Measurements from ENCODE around the gene TRRAP. TPM values are rescaled to one million over a fixed set of nuclear protein-coding genes. Genes with fewer than 3 reads are reported as not detected.

TRRAP gene
- total RNA-seq, 2 donors from 2014 or later, result 23.4 to 24.3 TPM

DNA sequence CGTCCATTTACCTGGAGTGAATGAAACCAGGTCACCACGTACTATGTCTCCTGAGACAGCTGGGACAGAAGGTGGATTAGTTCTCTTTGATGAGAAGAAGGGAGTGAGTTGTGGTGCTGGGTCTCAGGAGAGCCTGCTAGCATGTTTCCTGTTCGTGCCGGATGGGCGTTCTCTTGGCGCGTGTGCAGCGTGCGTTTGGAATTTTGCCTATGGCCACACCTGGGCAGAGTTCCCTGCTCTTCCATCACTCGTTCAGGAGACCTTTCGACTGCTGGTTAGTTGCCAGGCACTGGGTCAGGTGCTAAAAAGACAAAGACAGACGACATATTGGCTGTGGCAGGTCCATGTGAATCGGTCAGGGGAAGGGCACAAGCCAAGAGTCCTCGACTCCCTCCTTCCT lies 90.3 kb downstream of the TRRAP start:
- H3K4me1 ChIP-seq, result no peaks in the 10 kb centered on the region
- no peak overlapping the region for H3K27ac ChIP-seq
- H3K4me3 ChIP-seq, result no peak overlapping the region
- no peak for DNase-seq (ENCODE audit: low spot score)
- TF ChIP-seq CTCF (IDR thresholded peaks at IDR 0.05), result no peak
- no peaks in the 10 kb centered on the region for H3K9me3 ChIP-seq
- H3K27me3 ChIP-seq, result no peaks in the 10 kb centered on the region
- peaks cover 96% of the 10 kb centered on the region for H3K36me3 ChIP-seq

GRCh38 chr7:98969386-98969785 lies 91.1 kb downstream of the TRRAP start:
- H3K4me3 ChIP-seq, result no peak overlapping the region
- TF ChIP-seq CTCF (IDR thresholded peaks at IDR 0.05), result no peak
- H3K27me3 ChIP-seq, result no peaks in the 10 kb centered on the region
- no peaks in the 10 kb centered on the region for H3K4me1 ChIP-seq
- no peak overlapping the region for H3K27ac ChIP-seq
- DNase-seq (ENCODE audit: low spot score), result no peak
- no peaks in the 10 kb centered on the region for H3K9me3 ChIP-seq
- H3K36me3 ChIP-seq, result peaks cover 94% of the 10 kb centered on the region

DNA sequence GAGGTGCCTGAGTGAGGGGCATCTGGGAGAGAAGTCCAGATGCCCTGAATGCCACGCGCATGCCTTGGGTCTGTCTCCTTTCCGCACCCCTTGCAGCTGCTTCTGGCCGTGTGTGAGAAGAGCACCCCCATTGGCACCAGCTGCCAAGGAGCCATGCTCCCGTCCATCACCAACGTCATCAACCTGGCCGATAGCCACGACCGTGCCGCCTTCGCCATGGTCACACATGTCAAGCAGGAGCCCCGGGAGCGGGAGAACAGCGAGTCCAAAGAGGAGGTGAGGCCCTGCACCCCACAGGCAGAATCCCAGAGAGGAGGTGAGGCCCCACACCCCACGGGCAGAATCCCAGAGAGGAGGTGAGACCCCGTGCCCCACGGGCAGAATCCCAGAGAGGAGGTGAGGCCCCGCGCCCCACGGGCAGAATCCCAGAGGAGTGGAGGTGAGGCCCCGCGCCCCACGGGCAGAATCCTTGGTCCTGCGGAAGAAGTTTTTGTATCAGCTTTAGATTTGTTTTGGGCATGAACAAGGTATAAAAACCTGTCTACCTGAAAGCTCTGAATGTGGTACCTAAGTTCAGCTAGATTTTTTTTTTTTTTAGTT lies 91.8 kb downstream of the TRRAP start:
- no peak for TF ChIP-seq CTCF (IDR thresholded peaks at IDR 0.05)
- DNase-seq (ENCODE audit: low spot score), result no peak
- peaks cover 86% of the 10 kb centered on the region for H3K36me3 ChIP-seq

GRCh38 chr7:98970805-98971204 lies 92.5 kb downstream of the TRRAP start:
- Histone ChIP-seq H3K4me1 (no peaks in the 10 kb centered on the region), H3K27me3 (no peaks in the 10 kb centered on the region), H3K4me3 (no peak overlapping the region), H3K27ac (no peak overlapping the region), H3K9me3 (no peaks in the 10 kb centered on the region), H3K36me3 (peaks cover 80% of the 10 kb centered on the region)
- TF ChIP-seq CTCF (IDR thresholded peaks at IDR 0.05), result no peak
- DNase-seq (ENCODE audit: low spot score), result no peak

More for the DNA sequence above, 91.8 kb downstream of the TRRAP start:
- Histone ChIP-seq H3K27ac (no peak overlapping the region), H3K27me3 (no peaks in the 10 kb centered on the region), H3K4me1 (no peaks in the 10 kb centered on the region), H3K4me3 (no peak overlapping the region), H3K9me3 (no peaks in the 10 kb centered on the region)

GRCh38 chr7:98974205-98974604 lies 95.9 kb downstream of the TRRAP start:
- no peak for TF ChIP-seq CTCF (IDR thresholded peaks at IDR 0.05)
- H3K4me3 ChIP-seq, result no peak overlapping the region
- DNase-seq (ENCODE audit: low spot score), result no peak
- no peaks in the 10 kb centered on the region for H3K4me1 ChIP-seq
- no peaks in the 10 kb centered on the region for H3K27me3 ChIP-seq
- H3K27ac ChIP-seq, result peak overlapping the region; percentile 67 to 80
- H3K36me3 ChIP-seq, result peaks cover 81% of the 10 kb centered on the region
- H3K9me3 ChIP-seq, result no peaks in the 10 kb centered on the region
